ENCODE results near the gene WDR47. TPM values are rescaled to one million over a fixed set of nuclear protein-coding genes. Genes with fewer than 3 reads are reported as not detected.
"Not testable (repeated sequence)": the region's sequence is repeated elsewhere in the genome, so short reads cannot be mapped to it uniquely, and the experiment has no call there.

WDR47 gene
- total and polyA plus RNA-seq, 2 experiments from 2014 or later = 6.7 to 9.7 TPM

DNA sequence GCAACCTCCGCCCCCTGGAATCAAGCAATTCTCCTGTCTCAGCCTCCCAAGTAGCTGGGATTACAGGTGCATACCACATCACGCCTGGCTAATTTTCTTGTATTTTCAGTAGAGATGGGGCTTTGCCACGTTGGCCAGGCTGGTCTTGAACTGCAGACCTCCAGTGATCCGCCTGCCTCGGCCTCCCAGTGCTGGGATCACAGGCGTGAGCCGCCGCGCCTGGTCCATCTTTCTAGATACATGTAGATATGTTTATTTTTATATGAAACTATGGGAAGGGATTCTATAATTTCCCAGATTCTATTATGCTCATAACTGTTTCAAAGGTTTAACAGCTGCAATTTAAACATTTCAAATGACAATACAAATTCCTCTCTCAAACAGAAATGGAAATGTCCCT, 105.7 kb downstream of the WDR47 start:
- 99% methylated on average over 8 of the region's 9 CpGs for WGBS (ENCODE audit: low lambda C conversion rate, missing lambda C conversion rate)
- H3K79me2 ChIP-seq = no peaks in the 10 kb centered on the region

DNA sequence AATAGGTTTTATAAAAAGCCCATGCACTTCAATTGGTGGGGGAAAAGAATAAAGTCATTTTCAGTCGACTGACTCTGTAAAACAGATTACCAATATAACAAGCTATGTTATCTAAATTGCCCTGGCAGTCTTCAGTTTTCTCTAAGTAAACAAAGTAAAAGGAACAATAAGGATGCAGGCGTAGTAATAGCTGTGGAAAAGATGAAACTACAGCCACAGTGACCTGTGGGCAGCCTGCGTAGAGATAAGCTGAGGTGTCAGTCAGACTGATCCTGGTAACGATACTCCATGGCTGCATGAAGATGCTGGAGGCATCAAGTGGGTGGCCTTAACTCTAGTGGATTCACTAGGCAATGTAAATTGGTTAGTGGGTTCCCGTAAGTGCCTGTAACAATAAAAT, 108.0 kb downstream of the WDR47 start:
- Histone ChIP-seq H2AFZ (no peak overlapping the region), H3K27ac (no peak overlapping the region), H3K4me2 (no peak overlapping the region), H3K79me2 (no peaks in the 10 kb centered on the region), H3K9me3 (ENCODE audit: low read depth) (no peaks in the 10 kb centered on the region), H3K27me3 (no peaks in the 10 kb centered on the region), H3K36me3 (replicated peaks; ENCODE audit: insufficient read depth, low read depth) (peaks cover 3% of the 10 kb centered on the region), H4K20me1 (ENCODE audit: insufficient read depth, poor library complexity, severe bottlenecking) (no peaks in the 10 kb centered on the region), H3K9me2 (replicated peaks; ENCODE audit: insufficient read depth) (no peaks in the 10 kb centered on the region), H3K4me1 (ENCODE audit: insufficient read depth) (no peaks in the 10 kb centered on the region), H3K4me3 (no peak overlapping the region)
- DNase-seq (ENCODE audit: low spot score) = no peak
- WGBS (ENCODE audit: low lambda C conversion rate, missing lambda C conversion rate) = 80% methylated on average over 5 of the region's 5 CpGs
- TF ChIP-seq CTCF (IDR thresholded peaks at IDR 0.05; ENCODE audit: poor library complexity) (no peak), EZH2phosphoT487 (IDR thresholded peaks at IDR 0.05; ENCODE audit: low read depth, severe bottlenecking, unreplicated experiment) (no peak), EZH2 (IDR thresholded peaks at IDR 0.05; ENCODE audit: borderline replicate concordance) (no peak)

More for the DNA sequence above, 105.7 kb downstream of the WDR47 start:
- no peaks in the 10 kb centered on the region for H4K20me1 ChIP-seq (ENCODE audit: insufficient read depth, poor library complexity, severe bottlenecking)
- H3K9me3 ChIP-seq (ENCODE audit: low read depth) = no peaks in the 10 kb centered on the region
- no peak for TF ChIP-seq EZH2phosphoT487 (IDR thresholded peaks at IDR 0.05; ENCODE audit: low read depth, severe bottlenecking, unreplicated experiment)
- no peak for TF ChIP-seq EZH2 (IDR thresholded peaks at IDR 0.05; ENCODE audit: borderline replicate concordance)
- TF ChIP-seq CTCF (IDR thresholded peaks at IDR 0.05; ENCODE audit: poor library complexity) = no peak
- H3K27ac ChIP-seq = no peak overlapping the region
- no peaks in the 10 kb centered on the region for H3K4me1 ChIP-seq (ENCODE audit: insufficient read depth)
- H3K9me2 ChIP-seq (replicated peaks; ENCODE audit: insufficient read depth) = no peaks in the 10 kb centered on the region
- no peak overlapping the region for H3K4me3 ChIP-seq
- no peak for DNase-seq (ENCODE audit: low spot score)
- peaks cover 3% of the 10 kb centered on the region for H3K36me3 ChIP-seq (replicated peaks; ENCODE audit: insufficient read depth, low read depth)
- no peak overlapping the region for H3K4me2 ChIP-seq
- no peaks in the 10 kb centered on the region for H3K27me3 ChIP-seq
- no peak overlapping the region for H2AFZ ChIP-seq

DNA sequence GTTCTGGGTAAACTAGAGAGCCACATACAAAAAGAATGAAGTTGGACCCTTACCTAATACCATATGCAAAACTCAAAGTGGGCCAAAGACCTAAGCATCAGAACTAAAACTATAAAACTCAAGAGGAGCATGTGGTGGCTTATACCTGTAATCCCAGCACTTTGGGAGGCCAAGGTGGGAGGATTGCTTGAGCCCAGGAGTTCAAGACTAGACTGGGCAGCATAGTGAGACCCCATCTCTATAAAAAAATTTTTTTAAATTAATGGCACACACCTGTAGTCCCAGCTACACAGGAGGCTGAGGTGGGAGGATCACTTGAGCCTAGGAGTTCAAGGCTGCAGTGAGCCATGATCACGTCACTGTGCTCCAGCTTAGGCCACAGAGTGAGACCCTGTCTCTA, 114.3 kb downstream of the WDR47 start:
- not testable (repeated sequence) for H3K36me3 ChIP-seq (replicated peaks; ENCODE audit: insufficient read depth, low read depth); H4K20me1 ChIP-seq (ENCODE audit: insufficient read depth, poor library complexity, severe bottlenecking)

GRCh38 chr1:108925920-108926319, 116.0 kb downstream of the WDR47 start:
- TF ChIP-seq EZH2 (IDR thresholded peaks at IDR 0.05; ENCODE audit: borderline replicate concordance) (no peak), EZH2phosphoT487 (IDR thresholded peaks at IDR 0.05; ENCODE audit: low read depth, severe bottlenecking, unreplicated experiment) (no peak), CTCF (IDR thresholded peaks at IDR 0.05; ENCODE audit: poor library complexity) (no peak)

More for the DNA sequence above, 114.3 kb downstream of the WDR47 start:
- H2AFZ ChIP-seq; H3K27me3 ChIP-seq; H3K9me3 ChIP-seq (ENCODE audit: low read depth); H3K79me2 ChIP-seq; H3K4me1 ChIP-seq (ENCODE audit: insufficient read depth); H3K4me2 ChIP-seq; DNase-seq (ENCODE audit: low spot score); H3K4me3 ChIP-seq; H3K9me2 ChIP-seq (replicated peaks; ENCODE audit: insufficient read depth); H3K27ac ChIP-seq: not testable (repeated sequence)
- 100% methylated on average over 1 of the region's 1 CpG for WGBS (ENCODE audit: low lambda C conversion rate, missing lambda C conversion rate)

More at GRCh38 chr1:108925920-108926319, 116.0 kb downstream of the WDR47 start:
- no peak overlapping the region for H3K4me3 ChIP-seq
- H4K20me1 ChIP-seq (ENCODE audit: insufficient read depth, poor library complexity, severe bottlenecking) = no peaks in the 10 kb centered on the region
- H3K36me3 ChIP-seq (replicated peaks; ENCODE audit: insufficient read depth, low read depth) = no peaks in the 10 kb centered on the region
- no peaks in the 10 kb centered on the region for H3K27me3 ChIP-seq
- no peaks in the 10 kb centered on the region for H3K4me1 ChIP-seq (ENCODE audit: insufficient read depth)
- H3K9me2 ChIP-seq (replicated peaks; ENCODE audit: insufficient read depth) = no peaks in the 10 kb centered on the region
- 96% methylated on average over 2 of the region's 2 CpGs for WGBS (ENCODE audit: low lambda C conversion rate, missing lambda C conversion rate)
- no peak overlapping the region for H2AFZ ChIP-seq
- H3K4me2 ChIP-seq = no peak overlapping the region
- DNase-seq (ENCODE audit: low spot score) = no peak
- H3K9me3 ChIP-seq (ENCODE audit: low read depth) = no peaks in the 10 kb centered on the region
- H3K79me2 ChIP-seq = no peaks in the 10 kb centered on the region
- H3K27ac ChIP-seq = no peak overlapping the region

Small RNA genes within 50 kb of the gene (small RNA-seq; reads per million reads assigned to genes)
- not detected for gene BX679664.1
- not detected for gene BX679664.2

Other genes starting within 250 kb of the WDR47 start
- 0.20 and 0.80 TPM in 2 replicates for gene AKNAD1, start 185.0 kb downstream of the WDR47 start, total RNA-seq
- gene AKNAD1, start 185.0 kb downstream of the WDR47 start, polyA plus RNA-seq = not detected in 2 replicates
- gene GPSM2, start 165.1 kb downstream of the WDR47 start, total RNA-seq = 12.8 and 21.6 TPM in 2 replicates
- 7.2 and 7.3 TPM in 2 replicates for gene GPSM2, start 165.1 kb downstream of the WDR47 start, polyA plus RNA-seq
- 31.5 and 42.8 TPM in 2 replicates for gene CLCC1, start 78.6 kb downstream of the WDR47 start, total RNA-seq
- 24.8 and 26.6 TPM in 2 replicates for gene CLCC1, start 78.6 kb downstream of the WDR47 start, polyA plus RNA-seq
- gene TAF13, start 33.9 kb upstream of the WDR47 start, total RNA-seq = 63.3 and 78.7 TPM in 2 replicates
- 15.7 and 22.1 TPM in 2 replicates for gene TAF13, start 33.9 kb upstream of the WDR47 start, polyA plus RNA-seq
- gene TMEM167B, start 48.7 kb upstream of the WDR47 start, total RNA-seq = 33.4 and 35.0 TPM in 2 replicates
- 18.3 and 25.0 TPM in 2 replicates for gene TMEM167B, start 48.7 kb upstream of the WDR47 start, polyA plus RNA-seq
- 2.5 and 3.0 TPM in 2 replicates for gene ELAPOR1, start 72.0 kb upstream of the WDR47 start, total RNA-seq
- gene ELAPOR1, start 72.0 kb upstream of the WDR47 start, polyA plus RNA-seq = 1.6 and 1.8 TPM in 2 replicates
- gene SARS1, start 171.8 kb upstream of the WDR47 start, total RNA-seq = 179 and 180 TPM in 2 replicates
- gene SARS1, start 171.8 kb upstream of the WDR47 start, polyA plus RNA-seq = 125 and 158 TPM in 2 replicates
- 2.6 and 3.7 TPM in 2 replicates for gene CELSR2, start 207.4 kb upstream of the WDR47 start, total RNA-seq
- gene CELSR2, start 207.4 kb upstream of the WDR47 start, polyA plus RNA-seq = 3.2 and 3.3 TPM in 2 replicates
- gene PSRC1, start 241.0 kb upstream of the WDR47 start, total RNA-seq = 10.1 and 14.3 TPM in 2 replicates
- 9.1 and 13.7 TPM in 2 replicates for gene PSRC1, start 241.0 kb upstream of the WDR47 start, polyA plus RNA-seq